A673 (cell line): Measurements from ENCODE around the gene MED31. TPM values are rescaled to one million over a fixed set of nuclear protein-coding genes. Genes with fewer than 3 reads are reported as not detected.
"Not testable (repeated sequence)": the region's sequence is repeated elsewhere in the genome, so short reads cannot be mapped to it uniquely, and the experiment has no call there.

ENCODE experiments used
- BruUV-seq: library from RNA; stranded (reverse); fragments of 400-500 nt; replicated peaks from 2 replicates; lab custom pipeline; 2021; lab: Mats Ljungman, UMichigan
- CTCF ChIA-PET: fragments of 300-600 bp; sonication (Branson Sonifier 250); formaldehyde crosslinking; loops from one replicate; lab custom pipeline; 2022; ENCODE audit warnings: antibody characterized with exemption; lab: Charles Lee
- POLR2A ChIA-PET: fragments of 300-600 bp; sonication (Branson Sonifier 250); formaldehyde crosslinking; loops from one replicate; lab custom pipeline; 2022; ENCODE audit warnings: antibody characterized with exemption; ENCODE audit not compliant: low non-redundant PET; lab: Charles Lee
- DNase-seq: peaks from one replicate; pipeline ENCODE4 v3.0.0-alpha.2; 2015; ENCODE audit warnings: low spot score
- H3K27ac ChIP-seq: fragments of 200-600 bp; sonication (generic); 2 replicates; pipeline ENCODE4 v1.5.1; 2016; ENCODE audit warnings: mixed run types, low read depth, mild to moderate bottlenecking, mixed read lengths, antibody characterized with exemption, low read length; ENCODE audit not compliant: poor library complexity, severe bottlenecking
- H3K27me3 ChIP-seq: fragments of 200-600 bp; sonication (generic); replicated peaks from 2 replicates; pipeline ENCODE4 v1.6.1; 2017; ENCODE audit warnings: mixed run types, low read depth, mild to moderate bottlenecking, mixed read lengths, antibody characterized with exemption, low read length; ENCODE audit not compliant: insufficient read depth, poor library complexity
- H3K36me3 ChIP-seq: fragments of 200-600 bp; sonication (generic); 2 replicates; pipeline ENCODE4 v1.6.1; 2016; ENCODE audit warnings: mixed run types, mild to moderate bottlenecking, mixed read lengths, antibody characterized with exemption, low read length; ENCODE audit not compliant: insufficient read depth, poor library complexity, severe bottlenecking
- H3K4me1 ChIP-seq: fragments of 200-600 bp; sonication (generic); 2 replicates; pipeline ENCODE4 v1.6.1; 2017; ENCODE audit warnings: mixed run types, mild to moderate bottlenecking, mixed read lengths, antibody characterized with exemption, low read length; ENCODE audit not compliant: insufficient read depth, poor library complexity, severe bottlenecking
- H3K4me3 ChIP-seq: fragments of 200-600 bp; sonication (generic); 2 replicates; pipeline ENCODE4 v1.5.1; 2016; ENCODE audit warnings: low read depth, mixed run types, mild to moderate bottlenecking, mixed read lengths, low read length; ENCODE audit not compliant: poor library complexity, severe bottlenecking
- H3K9me3 ChIP-seq: fragments of 200-600 bp; sonication (generic); 2 replicates; pipeline ENCODE4 v1.6.1; 2016; ENCODE audit warnings: mixed run types, low read depth, mild to moderate bottlenecking, mixed read lengths, antibody characterized with exemption, low read length; ENCODE audit not compliant: poor library complexity, severe bottlenecking
- EZH2 ChIP-seq: fragments of 200-600 bp; sonication (generic); IDR thresholded peaks from 2 replicates; pipeline ENCODE4 v1.6.1; 2017; ENCODE audit warnings: borderline replicate concordance, low read depth, mild to moderate bottlenecking, mixed read lengths, antibody characterized with exemption, low read length; ENCODE audit not compliant: poor library complexity, severe bottlenecking
- intact Hi-C: fragments of 100-400 bp; cut with micrococcal nuclease; formaldehyde crosslinking; loops from one replicate; pipeline ENCODE4 v1.10.0; 2022; ENCODE audit not compliant: unreplicated experiment
- total RNA-seq: library from RNA; stranded (reverse); gene quantifications from 2 replicates; pipeline ENCODE4 v1.2.3, GENCODE V29; 2021
- TF ChIP-seq, protein P1 (sequence below): fragments of 300-800, 200-600 bp; sonication (generic); conservative IDR thresholded peaks from 2 replicates; pipeline ENCODE4 v1.5.1; 2017; ENCODE audit warnings: low read depth, mild to moderate bottlenecking, antibody characterized with exemption, low read length, moderate library complexity, mixed read lengths

Gene MED31
- total RNA-seq, 1 experiment from 2014 or later: 27.9 TPM

GRCh38 chr17:6695565-6695964 lies 44.2 kb upstream of the MED31 start:
- CTCF ChIA-PET: no interaction called here
- H3K4me1 ChIP-seq: no peaks in the 10 kb centered on the region
- H3K9me3 ChIP-seq: no peaks in the 10 kb centered on the region
- BruUV-seq: no TSS peak
- TF ChIP-seq EZH2: no peak
- TF ChIP-seq, protein P1, sequence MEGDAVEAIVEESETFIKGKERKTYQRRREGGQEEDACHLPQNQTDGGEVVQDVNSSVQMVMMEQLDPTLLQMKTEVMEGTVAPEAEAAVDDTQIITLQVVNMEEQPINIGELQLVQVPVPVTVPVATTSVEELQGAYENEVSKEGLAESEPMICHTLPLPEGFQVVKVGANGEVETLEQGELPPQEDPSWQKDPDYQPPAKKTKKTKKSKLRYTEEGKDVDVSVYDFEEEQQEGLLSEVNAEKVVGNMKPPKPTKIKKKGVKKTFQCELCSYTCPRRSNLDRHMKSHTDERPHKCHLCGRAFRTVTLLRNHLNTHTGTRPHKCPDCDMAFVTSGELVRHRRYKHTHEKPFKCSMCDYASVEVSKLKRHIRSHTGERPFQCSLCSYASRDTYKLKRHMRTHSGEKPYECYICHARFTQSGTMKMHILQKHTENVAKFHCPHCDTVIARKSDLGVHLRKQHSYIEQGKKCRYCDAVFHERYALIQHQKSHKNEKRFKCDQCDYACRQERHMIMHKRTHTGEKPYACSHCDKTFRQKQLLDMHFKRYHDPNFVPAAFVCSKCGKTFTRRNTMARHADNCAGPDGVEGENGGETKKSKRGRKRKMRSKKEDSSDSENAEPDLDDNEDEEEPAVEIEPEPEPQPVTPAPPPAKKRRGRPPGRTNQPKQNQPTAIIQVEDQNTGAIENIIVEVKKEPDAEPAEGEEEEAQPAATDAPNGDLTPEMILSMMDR: no peak
- H3K27ac ChIP-seq: no peak overlapping the region
- no peaks in the 10 kb centered on the region for H3K36me3 ChIP-seq
- DNase-seq: no peak
- intact Hi-C loops: no loop called here
- POLR2A ChIA-PET: no interaction called here
- no peak overlapping the region for H3K4me3 ChIP-seq
- peaks cover 17% of the 10 kb centered on the region for H3K27me3 ChIP-seq

- intact Hi-C loops: no loop called here
- no peak for DNase-seq
- no peaks in the 10 kb centered on the region for H3K36me3 ChIP-seq
- no peak overlapping the region for H3K27ac ChIP-seq
- H3K4me3 ChIP-seq: no peak overlapping the region
- CTCF ChIA-PET: no interaction called here
- TF ChIP-seq, protein P1: no peak
- BruUV-seq: no TSS peak
- no peaks in the 10 kb centered on the region for H3K9me3 ChIP-seq
- no peaks in the 10 kb centered on the region for H3K4me1 ChIP-seq
- POLR2A ChIA-PET: no interaction called here
- peaks cover 17% of the 10 kb centered on the region for H3K27me3 ChIP-seq
These were observed 43.6 kb upstream of the MED31 start for GRCh38 chr17:6695051-6695450.

DNA sequence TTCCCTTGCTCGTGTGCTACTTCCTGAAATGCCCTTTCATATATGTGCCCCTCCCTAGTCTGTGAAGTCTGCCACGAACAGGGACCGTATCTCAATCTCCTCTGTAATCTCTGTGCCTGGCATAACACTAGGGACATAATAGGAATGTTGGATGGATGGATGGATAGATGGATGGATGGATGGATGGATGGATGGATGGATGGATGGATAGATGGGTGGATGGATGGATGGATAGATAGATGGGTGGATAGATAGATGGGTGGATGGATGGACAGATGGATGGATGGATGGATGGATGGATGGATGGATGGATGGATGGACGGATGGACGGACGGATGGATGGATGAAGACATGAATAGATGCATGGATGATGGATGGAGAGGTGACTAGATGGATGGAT lies 40.6 kb upstream of the MED31 start:
- H3K36me3 ChIP-seq: not testable (repeated sequence)

GRCh38 chr17:6691546-6691945 lies 40.1 kb upstream of the MED31 start:
- no peaks in the 10 kb centered on the region for H3K36me3 ChIP-seq
- H3K27ac ChIP-seq: no peak overlapping the region
- BruUV-seq: no TSS peak
- no peak for TF ChIP-seq EZH2
- TF ChIP-seq, protein P1: no peak
- H3K9me3 ChIP-seq: no peaks in the 10 kb centered on the region
- POLR2A ChIA-PET: interaction anchor here (0.7 kb wide), 1 partner anchor 892 kb away, joined by 4 read pairs; the partner anchor contains the start of gene MPDU1
- CTCF ChIA-PET: no interaction called here
- no peak overlapping the region for H3K4me3 ChIP-seq
- H3K4me1 ChIP-seq: no peaks in the 10 kb centered on the region
- intact Hi-C loops: no loop called here
- peaks cover 23% of the 10 kb centered on the region for H3K27me3 ChIP-seq
- DNase-seq: no peak

More for the DNA sequence above, 40.6 kb upstream of the MED31 start:
- CTCF ChIA-PET, intact Hi-C loops, DNase-seq, H3K4me3 ChIP-seq, H3K9me3 ChIP-seq, BruUV-seq, H3K27ac ChIP-seq, H3K4me1 ChIP-seq: not testable (repeated sequence)
- POLR2A ChIA-PET: interaction anchor here (0.7 kb wide), 1 partner anchor 891 kb away, joined by 4 read pairs; the partner anchor contains the start of gene MPDU1
- H3K27me3 ChIP-seq: peaks cover 23% of the 10 kb centered on the region
